NB4 (cell line): ENCODE results near the gene NCOA3.

ENCODE experiments used
- CTCF ChIP-seq: IDR thresholded peaks from one replicate; pipeline ENCODE4 v1.5.1; 2012; ENCODE audit warnings: low read depth, low read length
- TF ChIP-seq, protein P1 (sequence below): IDR thresholded peaks from 2 replicates; pipeline ENCODE4 v1.6.1; 2011; ENCODE audit warnings: low read depth, low read length

DNA sequence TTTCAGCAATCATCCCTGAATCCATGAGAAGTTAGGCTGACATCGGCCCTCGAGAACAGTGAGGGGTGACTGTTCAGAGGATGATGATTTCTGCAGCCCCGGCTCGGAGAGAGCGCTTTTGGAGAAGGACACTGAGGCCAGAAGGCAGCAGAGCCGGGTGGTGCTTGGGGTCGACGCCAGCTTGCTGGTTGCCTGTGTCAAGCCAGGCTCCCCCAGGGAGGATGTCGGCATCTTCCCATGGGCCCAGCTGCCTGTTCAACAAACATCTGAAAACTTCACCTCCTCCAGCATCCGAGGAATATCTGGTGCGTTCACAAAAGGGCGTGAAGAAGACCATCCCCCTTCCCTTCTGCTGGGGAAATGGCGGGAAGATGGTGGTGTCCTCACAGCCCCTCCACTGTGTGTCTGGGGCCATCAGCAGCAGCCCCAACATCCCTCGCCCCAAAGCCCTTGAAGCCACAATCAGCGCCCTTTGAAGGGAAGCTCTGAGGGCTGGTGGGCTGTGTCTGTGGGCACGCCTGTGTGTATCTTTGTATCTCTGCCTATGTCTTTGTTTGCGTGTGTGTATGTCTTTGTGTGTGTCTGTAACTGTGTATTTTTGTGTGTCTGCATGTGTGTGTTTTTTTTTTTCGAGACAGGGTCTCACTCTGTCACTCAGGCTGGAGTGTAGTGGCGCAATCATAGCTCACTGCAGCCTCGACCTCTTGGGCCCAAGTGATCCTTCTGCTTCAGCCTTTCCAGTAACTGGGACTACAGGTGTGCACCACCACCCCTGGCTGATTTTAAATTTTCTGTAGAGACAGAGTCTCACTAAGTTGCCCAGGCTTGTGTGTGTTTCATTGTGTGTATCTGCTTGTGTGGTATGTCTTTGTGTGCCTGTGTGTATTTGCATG, 185.7 kb downstream of the NCOA3 start:
- TF ChIP-seq CTCF, result no peak
- TF ChIP-seq, protein P1, sequence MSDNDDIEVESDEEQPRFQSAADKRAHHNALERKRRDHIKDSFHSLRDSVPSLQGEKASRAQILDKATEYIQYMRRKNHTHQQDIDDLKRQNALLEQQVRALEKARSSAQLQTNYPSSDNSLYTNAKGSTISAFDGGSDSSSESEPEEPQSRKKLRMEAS, result no peak
